Mesenchymal stem cell (in vitro differentiated cells and primary cell): ENCODE results near the gene CAV3.
A peak's percentile ranks its signal among the peaks of the same experiment; 100 is the strongest.

Experiments used
- DNase-seq: peaks from one replicate; pipeline ENCODE4 v3.0.0-alpha.2; 2013
- H2AFZ ChIP-seq: one replicate; pipeline ENCODE4 v1.6.1; 2013; ENCODE audit warnings: low read depth, mild to moderate bottlenecking, control low read depth, inconsistent platforms, low read length, moderate library complexity
- H2AK5ac ChIP-seq: 2 replicates; pipeline ENCODE4 v1.6.1; 2013; ENCODE audit warnings: low read length, moderate library complexity, mild to moderate bottlenecking, inconsistent platforms; ENCODE audit not compliant: severe bottlenecking
- H2BK120ac ChIP-seq: one replicate; pipeline ENCODE4 v1.6.1; 2013; ENCODE audit warnings: low read depth, mild to moderate bottlenecking, inconsistent platforms, low read length, moderate library complexity
- H2BK12ac ChIP-seq, 2 experiments: one replicate each; pipeline ENCODE4 v1.6.1; 2013; ENCODE audit warnings: inconsistent platforms in 2 of 2, low read length in 2 of 2, mild to moderate bottlenecking in 2 of 2, moderate library complexity in 2 of 2, control low read depth in 1 of 2
- H2BK15ac ChIP-seq: one replicate; pipeline ENCODE4 v1.6.1; 2013; ENCODE audit warnings: mild to moderate bottlenecking, low read depth, inconsistent platforms; ENCODE audit not compliant: poor library complexity, severe bottlenecking
- H2BK5ac ChIP-seq: 2 replicates; pipeline ENCODE4 v1.6.1; 2013; ENCODE audit warnings: low read depth, mild to moderate bottlenecking, low read length, control low read depth, inconsistent platforms; ENCODE audit not compliant: poor library complexity, severe bottlenecking
- H3K14ac ChIP-seq, 2 experiments: one replicate each; pipeline ENCODE4 v1.6.1; 2013; ENCODE audit warnings: inconsistent platforms in 2 of 2, low read length in 2 of 2, control low read depth in 1 of 2, mild to moderate bottlenecking in 1 of 2, moderate library complexity in 1 of 2
- H3K18ac ChIP-seq, 2 experiments: one replicate each; pipeline ENCODE4 v1.6.1; 2013; ENCODE audit warnings: inconsistent platforms in 2 of 2, low read length in 2 of 2, control low read depth in 1 of 2, low read depth in 1 of 2, mild to moderate bottlenecking in 1 of 2
- H3K23ac ChIP-seq, 2 experiments: one replicate each; pipeline ENCODE4 v1.6.1; 2013; ENCODE audit warnings: inconsistent platforms in 2 of 2, low read length in 2 of 2, mild to moderate bottlenecking in 2 of 2, moderate library complexity in 2 of 2, control low read depth in 1 of 2
- H3K27ac ChIP-seq: 2 replicates; pipeline ENCODE4 v1.5.1; 2013; ENCODE audit warnings: mild to moderate bottlenecking, moderate library complexity, low read length, control low read depth, inconsistent platforms; ENCODE audit not compliant: poor library complexity, severe bottlenecking
- H3K27me3 ChIP-seq, 2 experiments: 2 replicates each; pipeline versions ENCODE4 v1.6.1 to v1.7.0; 2013; ENCODE audit warnings: low read length in 2 of 2, mild to moderate bottlenecking in 2 of 2, moderate library complexity in 2 of 2, control low read depth in 1 of 2, inconsistent platforms in 1 of 2; ENCODE audit not compliant: control insufficient read depth in 1 of 2, insufficient read depth in 1 of 2
- H3K36me3 ChIP-seq, 2 experiments: 2 replicates each; pipeline versions ENCODE4 v1.6.1 to v1.7.0; 2013; ENCODE audit warnings: low read length in 2 of 2, control low read depth in 1 of 2, inconsistent platforms in 1 of 2, low read depth in 1 of 2, mild to moderate bottlenecking in 1 of 2; ENCODE audit not compliant: insufficient read depth in 2 of 2, control insufficient read depth in 1 of 2
- H3K4ac ChIP-seq, 2 experiments: one replicate each; pipeline ENCODE4 v1.6.1; 2013; ENCODE audit warnings: inconsistent platforms in 2 of 2, low read length in 2 of 2, mild to moderate bottlenecking in 2 of 2, moderate library complexity in 2 of 2, control low read depth in 1 of 2, low read depth in 1 of 2
- H3K4me1 ChIP-seq: 2 replicates; pipeline ENCODE4 v1.6.1; 2013; ENCODE audit warnings: low read depth, low read length, control low read depth; ENCODE audit not compliant: control insufficient read depth, insufficient read depth
- H3K4me2 ChIP-seq: 2 replicates; pipeline ENCODE4 v1.6.1; 2013; ENCODE audit warnings: low read length, mild to moderate bottlenecking, inconsistent platforms; ENCODE audit not compliant: poor library complexity, severe bottlenecking
- H3K4me3 ChIP-seq, 2 experiments: 2 replicates each; pipeline versions ENCODE4 v1.5.1 to v1.7.0; 2013; ENCODE audit warnings: low read length in 2 of 2, mild to moderate bottlenecking in 2 of 2, control low read depth in 1 of 2, low read depth in 1 of 2; ENCODE audit not compliant: insufficient read depth in 1 of 2
- H3K79me1 ChIP-seq: replicated peaks from 2 replicates; pipeline ENCODE4 v1.6.1; 2013; ENCODE audit warnings: mild to moderate bottlenecking, control low read depth, low read length, inconsistent platforms; ENCODE audit not compliant: poor library complexity, severe bottlenecking
- H3K9ac ChIP-seq: 2 replicates; pipeline ENCODE4 v1.7.0; 2013; ENCODE audit warnings: mild to moderate bottlenecking, low read length, moderate library complexity
- H3K9me3 ChIP-seq: 2 replicates; pipeline ENCODE4 v1.7.0; 2013; ENCODE audit warnings: mild to moderate bottlenecking, low read length; ENCODE audit not compliant: control insufficient read depth
- H4K8ac ChIP-seq: one replicate; pipeline ENCODE4 v1.6.1; 2013; ENCODE audit warnings: inconsistent platforms, mild to moderate bottlenecking, low read length, moderate library complexity
- H4K91ac ChIP-seq: one replicate; pipeline ENCODE4 v1.6.1; 2013; ENCODE audit warnings: mild to moderate bottlenecking, low read length, inconsistent platforms
- WGBS: methylation state at CpG from one replicate; pipeline ENCODE4 v1.1.7; 2013; ENCODE audit warnings: mixed read lengths; 5-methylcytosine and 5-hydroxymethylcytosine counted together

Gene CAV3

DNA sequence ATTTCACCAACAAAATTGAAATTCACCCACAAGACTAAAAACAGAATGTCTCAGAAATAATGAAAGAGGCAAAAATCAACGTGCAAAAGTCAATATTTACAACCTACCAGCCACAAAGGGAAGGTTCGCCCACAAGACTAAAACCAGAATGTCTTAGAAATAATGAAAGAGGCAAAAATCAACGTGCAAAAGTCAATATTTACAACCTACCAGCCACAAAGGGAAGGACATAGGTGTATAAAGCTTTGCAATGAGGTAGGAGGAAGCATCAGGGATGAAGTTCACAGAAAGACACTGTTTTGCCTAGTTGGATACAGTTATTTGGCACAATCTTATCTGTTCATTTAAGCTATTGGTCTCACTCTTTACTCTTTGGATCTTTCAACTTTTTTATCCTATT, 21.5 kb downstream of the CAV3 start:
- Histone ChIP-seq H3K4ac (no peak overlapping the region), H3K18ac (no peak overlapping the region), H2BK15ac (no peak overlapping the region), H2BK5ac (no peak overlapping the region), H2AFZ (no peak overlapping the region), H3K27me3 (peaks cover 0 to 4% of the 10 kb centered on the region in 2 experiments), H3K14ac (no peak overlapping the region), H3K4me2 (no peak overlapping the region), H2BK12ac (no peak overlapping the region), H3K4me1 (peaks cover 22% of the 10 kb centered on the region), H2BK120ac (no peak overlapping the region), H4K8ac (no peak overlapping the region), H3K9me3 (no peaks in the 10 kb centered on the region), H3K4me3 (no peak overlapping the region), H3K9ac (no peak overlapping the region), H3K36me3 (peaks cover 0 to 43% of the 10 kb centered on the region in 2 experiments), H3K23ac (no peak overlapping the region), H2AK5ac (no peak overlapping the region), H3K27ac (no peak overlapping the region), H4K91ac (no peak overlapping the region), H3K79me1 (peaks cover 34% of the 10 kb centered on the region)
- no CpG with 5 or more reads among the region's 3 CpGs for WGBS
- DNase-seq = no peak

DNA sequence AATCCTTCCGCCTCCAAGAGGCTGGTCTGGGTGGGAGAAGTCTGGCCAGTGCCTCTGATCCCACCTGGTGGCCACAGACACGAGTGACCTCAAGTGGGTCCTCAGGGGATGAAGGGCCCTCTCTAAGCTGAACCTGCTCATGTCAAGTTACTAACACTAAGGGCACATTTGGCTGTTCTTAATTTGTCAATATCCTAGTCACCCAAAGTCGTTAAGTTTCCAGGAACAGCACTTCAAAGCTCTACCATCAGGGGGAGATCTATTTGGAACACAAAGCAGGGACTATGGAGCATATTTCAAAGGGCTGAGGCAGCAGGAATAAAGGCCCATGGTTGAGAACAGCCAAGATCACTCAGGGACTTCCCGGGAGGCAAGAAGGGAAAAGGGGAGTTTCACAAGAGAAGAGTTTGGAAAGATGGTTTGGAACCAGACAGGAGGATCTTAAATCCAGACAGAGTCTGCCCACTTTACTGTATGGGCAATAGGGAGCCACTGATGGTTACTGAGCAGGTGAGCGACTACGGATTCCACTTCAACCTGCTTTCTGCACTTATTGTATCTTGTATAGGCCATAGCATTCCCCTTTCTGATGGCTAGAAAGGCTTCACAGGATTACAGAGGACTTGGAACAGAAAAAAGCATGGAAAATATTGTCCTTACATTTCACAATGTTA, 22.1 kb downstream of the CAV3 start:
- 77% methylated on average over 6 of the region's 6 CpGs for WGBS
- peak; percentile 31 for DNase-seq
- no peak overlapping the region for H3K4me3 ChIP-seq

DNA sequence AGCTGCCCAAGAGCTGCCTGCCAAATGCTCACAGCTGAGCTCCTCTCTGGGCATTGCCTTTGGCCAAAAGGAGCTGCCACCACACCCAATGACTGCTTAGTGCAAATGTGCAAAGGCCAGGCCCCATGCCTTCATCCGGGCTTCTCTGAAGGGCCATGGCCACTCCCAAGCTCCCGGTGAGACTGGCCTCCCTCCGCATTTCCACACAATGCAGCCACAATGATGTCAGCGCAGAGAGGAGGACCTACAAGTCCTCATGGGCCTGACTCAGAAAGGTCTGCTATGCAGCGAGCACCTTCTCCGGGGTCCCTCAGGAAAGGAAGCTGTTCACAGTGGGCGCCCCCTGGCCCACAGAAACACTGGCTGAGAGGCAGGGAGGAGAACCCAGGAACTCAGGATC, 23.1 kb downstream of the CAV3 start:
- Histone ChIP-seq H2BK5ac (no peak overlapping the region), H3K4me2 (no peak overlapping the region), H3K79me1 (peaks cover 38% of the 10 kb centered on the region), H4K8ac (no peak overlapping the region), H2BK15ac (no peak overlapping the region), H3K27me3 (peaks cover 0 to 4% of the 10 kb centered on the region in 2 experiments), H2AK5ac (no peak overlapping the region), H3K36me3 (peaks cover 0 to 59% of the 10 kb centered on the region in 2 experiments), H3K9ac (no peak overlapping the region), H3K27ac (no peak overlapping the region), H3K23ac (no peak overlapping the region), H3K18ac (no peak overlapping the region), H3K4me1 (peaks cover 25% of the 10 kb centered on the region), H2BK120ac (no peak overlapping the region), H3K14ac (no peak overlapping the region), H4K91ac (no peak overlapping the region), H2AFZ (no peak overlapping the region), H3K9me3 (no peaks in the 10 kb centered on the region), H3K4ac (peak overlapping the region in 1 of 2 experiments; percentile 27), H2BK12ac (no peak overlapping the region), H3K4me3 (no peak overlapping the region)
- no peak for DNase-seq
- WGBS = 88% methylated on average over 7 of the region's 7 CpGs

More for the DNA sequence above, 22.1 kb downstream of the CAV3 start:
- H2BK5ac ChIP-seq = no peak overlapping the region
- no peak overlapping the region for H4K8ac ChIP-seq
- H3K14ac ChIP-seq = no peak overlapping the region
- H3K9ac ChIP-seq = no peak overlapping the region
- H4K91ac ChIP-seq = no peak overlapping the region
- H2BK15ac ChIP-seq = no peak overlapping the region
- H3K18ac ChIP-seq = no peak overlapping the region
- H3K4me1 ChIP-seq = peaks cover 22% of the 10 kb centered on the region
- no peaks in the 10 kb centered on the region for H3K9me3 ChIP-seq
- H3K27me3 ChIP-seq = peaks cover 0 to 4% of the 10 kb centered on the region in 2 experiments
- no peak overlapping the region for H3K4ac ChIP-seq
- H2AFZ ChIP-seq = no peak overlapping the region
- no peak overlapping the region for H2BK120ac ChIP-seq
- H3K36me3 ChIP-seq = peaks cover 0 to 49% of the 10 kb centered on the region in 2 experiments
- no peak overlapping the region for H3K23ac ChIP-seq
- no peak overlapping the region for H2BK12ac ChIP-seq
- H3K27ac ChIP-seq = no peak overlapping the region
- H3K4me2 ChIP-seq = no peak overlapping the region
- H2AK5ac ChIP-seq = no peak overlapping the region
- H3K79me1 ChIP-seq = peaks cover 36% of the 10 kb centered on the region

DNA sequence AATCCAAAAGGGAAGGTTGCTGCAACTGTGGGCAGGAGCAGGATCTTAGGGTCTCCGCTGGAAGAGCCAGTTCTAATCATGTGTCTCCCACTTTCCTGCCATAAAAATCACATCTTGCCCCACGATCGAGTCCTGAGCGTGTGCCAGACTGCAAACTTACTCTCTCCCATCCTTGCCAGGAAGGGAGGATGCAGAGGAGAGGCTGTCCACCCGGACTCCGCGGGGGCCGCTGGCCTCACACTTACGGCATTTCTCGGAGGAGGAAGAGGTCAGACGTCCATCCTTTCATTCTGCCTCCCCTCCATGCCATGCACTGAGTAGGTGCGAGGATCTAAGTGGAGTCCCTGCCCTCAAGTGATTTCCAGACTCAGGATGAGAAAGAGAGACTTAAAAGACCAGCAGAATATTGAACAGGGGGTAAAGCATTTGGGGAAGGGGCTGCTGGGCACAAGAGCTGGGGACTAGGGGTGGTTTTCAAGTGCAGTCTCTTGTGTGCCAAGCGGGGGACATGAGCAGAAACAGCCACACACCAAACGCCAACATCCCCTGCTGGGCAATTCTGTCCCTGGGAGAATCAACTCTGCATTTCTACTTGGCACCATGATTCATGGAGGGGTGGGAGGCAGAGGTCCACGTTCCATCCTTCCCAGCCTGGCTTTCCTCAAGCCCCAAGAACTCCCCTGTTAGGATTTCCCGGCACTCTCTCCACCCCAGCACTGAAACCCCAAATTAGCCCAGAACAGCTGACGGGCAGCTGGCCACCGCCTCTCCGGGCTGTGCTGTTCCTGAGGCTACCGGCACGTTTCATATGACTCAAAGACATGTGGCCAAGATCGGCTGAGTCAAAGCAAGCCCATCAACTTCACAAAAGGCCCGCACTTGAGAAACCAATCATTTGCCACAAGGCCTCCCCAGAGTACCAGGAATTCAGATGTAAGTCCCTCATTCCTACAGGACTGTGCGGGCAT, 24.2 kb downstream of the CAV3 start:
- Histone ChIP-seq H3K14ac (peak overlapping the region in 1 of 2 experiments; percentile 76), H3K27me3 (peaks cover 0 to 5% of the 10 kb centered on the region in 2 experiments), H3K9me3 (no peaks in the 10 kb centered on the region), H2BK5ac (no peak overlapping the region), H3K27ac (no peak overlapping the region), H3K4me1 (peaks cover 32% of the 10 kb centered on the region), H3K18ac (no peak overlapping the region), H3K9ac (peak overlapping the region; percentile 37), H2BK120ac (no peak overlapping the region), H3K23ac (no peak overlapping the region), H4K91ac (no peak overlapping the region), H3K36me3 (peaks cover 0 to 62% of the 10 kb centered on the region in 2 experiments), H2BK15ac (no peak overlapping the region), H2BK12ac (no peak overlapping the region), H4K8ac (no peak overlapping the region), H3K4me3 (no peak overlapping the region), H2AK5ac (peak overlapping the region; percentile 3), H3K4ac (no peak overlapping the region), H2AFZ (no peak overlapping the region), H3K4me2 (no peak overlapping the region), H3K79me1 (peaks cover 38% of the 10 kb centered on the region)
- peak; percentile 38 for DNase-seq
- 84% methylated on average over 22 of the region's 24 CpGs for WGBS
